ENCODE measurements around the gene PRR29. TPM values are rescaled to one million over a fixed set of nuclear protein-coding genes. Genes with fewer than 3 reads are reported as not detected.
"Not testable (repeated sequence)": the region's sequence is repeated elsewhere in the genome, so short reads cannot be mapped to it uniquely, and the experiment has no call there.

The PRR29 gene
- total and polyA plus RNA-seq, 2 donors (not counting 3 experiments of a cell fraction or from before 2014, with no cell fraction given), result 0.39 to 1.2 TPM

GRCh38 chr17:64006361-64007088, 8.4 kb downstream of the PRR29 start:
- Histone ChIP-seq H2AFZ (ENCODE audit: low read depth, low read length) (no peak overlapping the region), H3K79me2 (ENCODE audit: control insufficient read depth, insufficient read depth, low read length) (peaks cover 57% of the 10 kb centered on the region), H3K4me1 (ENCODE audit: control insufficient read depth, extremely low read depth, insufficient read depth, low read length) (peaks cover 80% of the 10 kb centered on the region), H3K27ac (ENCODE audit: insufficient read depth, low read depth, low read length) (peak overlapping the region; percentile 91), H3K4me3 (replicated peaks in 1 of 3; ENCODE audit: insufficient read depth in 1 of 3, low read depth in 1 of 3, low read length in 3 of 3) (peak overlapping the region; percentile 66 to 87 (median 73)), H3K9me1 (replicated peaks; ENCODE audit: control insufficient read depth, extremely low read depth, insufficient read depth, low read length) (no peaks in the 10 kb centered on the region), H3K36me3 (ENCODE audit: control insufficient read depth in 2 of 2, extremely low read depth in 1 of 2, insufficient read depth in 2 of 2, low read length in 2 of 2) (peaks cover 26 to 29% of the 10 kb centered on the region in 2 experiments), H3K9ac (replicated peaks; ENCODE audit: extremely low read depth, insufficient read depth, low read length) (peak overlapping the region; percentile 91), H3K9me3 (replicated peaks; ENCODE audit: control insufficient read depth, insufficient read depth, low read length) (no peaks in the 10 kb centered on the region), H4K20me1 (replicated peaks; ENCODE audit: control insufficient read depth, extremely low read depth, insufficient read depth, low read length) (no peaks in the 10 kb centered on the region), H3K4me2 (ENCODE audit: insufficient read depth, low read length) (peak overlapping the region; percentile 91), H3K27me3 (ENCODE audit: control insufficient read depth in 2 of 2, insufficient read depth in 2 of 2, low read length in 2 of 2) (no peaks in the 10 kb centered on the region)
- CTCF ChIA-PET, result interaction anchor here (1.5 to 6.8 kb wide), 9 partner anchors 12 to 166 kb away, joined by 4 to 140 read pairs (median 10); partner anchors contain the start of gene ICAM2
- dilution Hi-C loops (cut with MboI; ENCODE audit: extremely low pct_ligation_motif_present, low sequenced_read_pairs), result no loop called here
- POLR2A ChIA-PET, result interaction anchor here (0.7 to 3.1 kb wide), 8 partner anchors 11 to 142 kb away, joined by 3 to 32 read pairs (median 6); partner anchors contain the start of genes ERN1 and ICAM2
- peak; percentile 100 for FAIRE-seq
- BruUV-seq (replicated peaks), result TSS peak; percentile 69
- intact Hi-C loops (cut with micrococcal nuclease), result loop anchor here (1.0 kb wide), 3 partner anchors 10 to 19 kb away; partner anchors contain the start of gene ICAM2
- TF ChIP-seq CTCF (IDR thresholded peaks at IDR 0.05; ENCODE audit: extremely low read depth in 1 of 2, insufficient read depth in 1 of 2, low read depth in 1 of 2, low read length in 2 of 2) (no peak), FOS (IDR thresholded peaks at IDR 0.05; ENCODE audit: borderline replicate concordance, insufficient read depth, low read length) (peak; percentile 68), POLR2AphosphoS5 (IDR thresholded peaks at IDR 0.05; ENCODE audit: insufficient read depth, low read depth, low read length) (peak; percentile 100), POLR2A (IDR thresholded peaks at IDR 0.05; ENCODE audit: low read depth, low read length) (peak; percentile 97), MAX (IDR thresholded peaks at IDR 0.05; ENCODE audit: insufficient read depth, insufficient read length) (peak; percentile 94), EZH2 (IDR thresholded peaks at IDR 0.05; ENCODE audit: borderline replicate concordance, low read depth, low read length, severe bottlenecking) (no peak), JUN (IDR thresholded peaks at IDR 0.05; ENCODE audit: borderline replicate concordance, insufficient read depth, insufficient read length, low read depth) (peak; percentile 85), GATA2 (IDR thresholded peaks at IDR 0.05; ENCODE audit: insufficient read depth, insufficient read length, low read depth, low read length) (peak; percentile 100), MYC (IDR thresholded peaks at IDR 0.05; ENCODE audit: low read depth, low read length) (peak; percentile 93)
- peak; percentile 97 for DNase-seq (ENCODE audit: low read depth, low spot score)

GRCh38 chr17:64007089-64007837, 9.1 kb downstream of the PRR29 start:
- H2AFZ ChIP-seq (ENCODE audit: low read depth, low read length); intact Hi-C loops (cut with micrococcal nuclease); dilution Hi-C loops (cut with MboI; ENCODE audit: extremely low pct_ligation_motif_present, low sequenced_read_pairs); H3K9ac ChIP-seq (replicated peaks; ENCODE audit: extremely low read depth, insufficient read depth, low read length); H3K9me3 ChIP-seq (replicated peaks; ENCODE audit: control insufficient read depth, insufficient read depth, low read length); DNase-seq (ENCODE audit: low read depth, low spot score); H3K27me3 ChIP-seq (ENCODE audit: control insufficient read depth in 2 of 2, insufficient read depth in 2 of 2, low read length in 2 of 2); BruUV-seq (replicated peaks); H3K9me1 ChIP-seq (replicated peaks; ENCODE audit: control insufficient read depth, extremely low read depth, insufficient read depth, low read length); H3K4me3 ChIP-seq (replicated peaks in 1 of 3; ENCODE audit: insufficient read depth in 1 of 3, low read depth in 1 of 3, low read length in 3 of 3); H4K20me1 ChIP-seq (replicated peaks; ENCODE audit: control insufficient read depth, extremely low read depth, insufficient read depth, low read length): not testable (repeated sequence)
- Histone ChIP-seq H3K27ac (ENCODE audit: insufficient read depth, low read depth, low read length) (peak overlapping the region; percentile 91), H3K79me2 (ENCODE audit: control insufficient read depth, insufficient read depth, low read length) (peaks cover 62% of the 10 kb centered on the region), H3K4me1 (ENCODE audit: control insufficient read depth, extremely low read depth, insufficient read depth, low read length) (peaks cover 73% of the 10 kb centered on the region), H3K36me3 (ENCODE audit: control insufficient read depth in 2 of 2, extremely low read depth in 1 of 2, insufficient read depth in 2 of 2, low read length in 2 of 2) (peaks cover 24 to 28% of the 10 kb centered on the region in 2 experiments), H3K4me2 (ENCODE audit: insufficient read depth, low read length) (peak overlapping the region; percentile 16)
- ChIA-PET CTCF (interaction anchor here (1.5 to 6.8 kb wide), 9 partner anchors 12 to 165 kb away, joined by 4 to 140 read pairs (median 10); partner anchors contain the start of gene ICAM2), POLR2A (interaction anchor here (0.7 to 3.1 kb wide), 8 partner anchors 10 to 142 kb away, joined by 3 to 32 read pairs (median 6); partner anchors contain the start of genes ERN1 and ICAM2)
- FAIRE-seq, result peak; percentile 62
